Measurements from ENCODE around the gene RPL28.

Gene RPL28

GRCh38 chr19:55451163-55451964 is 65.6 kb downstream of the RPL28 start:
- DNase-seq (ENCODE audit: low read depth in 1 of 2, low spot score in 1 of 2): no peak
- no peak for TF ChIP-seq JUND (IDR thresholded peaks at IDR 0.05; ENCODE audit: low read depth)
- in situ Hi-C loops (cut with HindIII; ENCODE audit: low pct_unique_long_range_greater_than_20kb, low sequenced_read_pairs): no loop called here

GRCh38 chr19:55451965-55452748 is 66.4 kb downstream of the RPL28 start:
- no peak for TF ChIP-seq JUND (IDR thresholded peaks at IDR 0.05; ENCODE audit: low read depth)
- no peak for DNase-seq (ENCODE audit: low read depth in 1 of 2, low spot score in 1 of 2)
- in situ Hi-C loops (cut with HindIII; ENCODE audit: low pct_unique_long_range_greater_than_20kb, low sequenced_read_pairs): no loop called here
